ENCODE data around the gene PRSS27. TPM values are rescaled to one million over a fixed set of nuclear protein-coding genes. Genes with fewer than 3 reads are reported as not detected.
A peak's percentile ranks its signal among the peaks of the same experiment; 100 is the strongest.

The PRSS27 gene
- total RNA-seq, 2 experiments from 2014 or later = 1.6 to 2.4 TPM

- no peak overlapping the region for H3K4me3 Mint-ChIP-seq
- H3K27me3 Mint-ChIP-seq = no peaks in the 10 kb centered on the region
- no peaks in the 10 kb centered on the region for H3K9me3 Mint-ChIP-seq
- POLR2A ChIA-PET = interaction anchor here (2.6 kb wide), 1 partner anchor 9 kb away, joined by 11 read pairs; no protein-coding TSS in a partner anchor
- H3K36me3 Mint-ChIP-seq = peaks cover 98% of the 10 kb centered on the region
- intact Hi-C loops (cut with micrococcal nuclease) = no loop called here
- CTCF ChIA-PET = interaction anchor here (0.5 kb wide), 1 partner anchor 29 kb away, joined by 3 read pairs; no protein-coding TSS in a partner anchor
- no peak for DNase-seq
- no peak overlapping the region for H3K27ac Mint-ChIP-seq
- H3K4me1 Mint-ChIP-seq (ENCODE audit: low read depth) = peaks cover 20% of the 10 kb centered on the region
Measured at GRCh38 chr16:2761886-2762583, 42.0 kb upstream of the PRSS27 start.

- Mint-ChIP-seq H3K4me1 (ENCODE audit: low read depth) (peaks cover 24% of the 10 kb centered on the region), H3K36me3 (peaks cover 98% of the 10 kb centered on the region), H3K4me3 (no peak overlapping the region), H3K27me3 (no peaks in the 10 kb centered on the region), H3K27ac (no peak overlapping the region), H3K9me3 (no peaks in the 10 kb centered on the region)
- ChIA-PET CTCF (no interaction called here), POLR2A (no interaction called here)
- intact Hi-C loops (cut with micrococcal nuclease) = no loop called here
- no peak for DNase-seq
Measured at GRCh38 chr16:2761472-2761871, 41.4 kb upstream of the PRSS27 start.

GRCh38 chr16:2757344-2757743 lies 37.3 kb upstream of the PRSS27 start:
- Mint-ChIP-seq H3K27ac (peak overlapping the region; percentile 10), H3K4me1 (ENCODE audit: low read depth) (peaks cover 48% of the 10 kb centered on the region), H3K9me3 (no peaks in the 10 kb centered on the region), H3K36me3 (peaks cover 89% of the 10 kb centered on the region), H3K27me3 (no peaks in the 10 kb centered on the region), H3K4me3 (no peak overlapping the region)
- intact Hi-C loops (cut with micrococcal nuclease) = no loop called here
- DNase-seq = no peak
- ChIA-PET CTCF (interaction anchor here (1.0 to 1.5 kb wide), 2 partner anchors 15 to 110 kb away, joined by 3 to 4 read pairs; no protein-coding TSS in a partner anchor), POLR2A (no interaction called here)

GRCh38 chr16:2756288-2757015 lies 36.4 kb upstream of the PRSS27 start:
- Mint-ChIP-seq H3K27me3 (no peaks in the 10 kb centered on the region), H3K9me3 (no peaks in the 10 kb centered on the region), H3K36me3 (peaks cover 81% of the 10 kb centered on the region), H3K4me1 (ENCODE audit: low read depth) (peaks cover 51% of the 10 kb centered on the region), H3K4me3 (no peak overlapping the region), H3K27ac (no peak overlapping the region)
- CTCF ChIA-PET = interaction anchor here (1.0 to 1.5 kb wide), 2 partner anchors 15 to 111 kb away, joined by 3 to 4 read pairs; no protein-coding TSS in a partner anchor
- no peak for DNase-seq
- POLR2A ChIA-PET = no interaction called here
- intact Hi-C loops (cut with micrococcal nuclease) = no loop called here

GRCh38 chr16:2755158-2755557 lies 35.1 kb upstream of the PRSS27 start:
- Mint-ChIP-seq H3K36me3 (peaks cover 74% of the 10 kb centered on the region), H3K27ac (peak overlapping the region; percentile 86), H3K27me3 (no peaks in the 10 kb centered on the region), H3K9me3 (no peaks in the 10 kb centered on the region), H3K4me1 (ENCODE audit: low read depth) (peaks cover 57% of the 10 kb centered on the region), H3K4me3 (peak overlapping the region; percentile 96)
- ChIA-PET CTCF (no interaction called here), POLR2A (no interaction called here)
- intact Hi-C loops (cut with micrococcal nuclease) = no loop called here
- no peak for DNase-seq

GRCh38 chr16:2753733-2754020 lies 33.7 kb upstream of the PRSS27 start:
- Mint-ChIP-seq H3K27ac (peak overlapping the region; percentile 86), H3K4me3 (peak overlapping the region; percentile 96), H3K9me3 (no peaks in the 10 kb centered on the region), H3K4me1 (ENCODE audit: low read depth) (peaks cover 51% of the 10 kb centered on the region), H3K27me3 (no peaks in the 10 kb centered on the region), H3K36me3 (peaks cover 60% of the 10 kb centered on the region)
- ChIA-PET POLR2A (interaction anchor here (0.7 to 2.5 kb wide), 7 partner anchors 10 to 151 kb away, joined by 3 to 19 read pairs (median 4); partner anchors contain the start of gene ELOB), CTCF (interaction anchor here (0.9 to 1.6 kb wide), 2 partner anchors 86 to 114 kb away, joined by 3 to 5 read pairs; no protein-coding TSS in a partner anchor)
- intact Hi-C loops (cut with micrococcal nuclease) = loop anchor here (2.0 kb wide), 1 partner anchor 115 kb away; no protein-coding TSS in a partner anchor
- no peak for DNase-seq

GRCh38 chr16:2752850-2753732 lies 33.1 kb upstream of the PRSS27 start:
- Mint-ChIP-seq H3K4me3 (peak overlapping the region; percentile 96), H3K9me3 (no peaks in the 10 kb centered on the region), H3K36me3 (peaks cover 55% of the 10 kb centered on the region), H3K4me1 (ENCODE audit: low read depth) (peaks cover 48% of the 10 kb centered on the region), H3K27me3 (no peaks in the 10 kb centered on the region), H3K27ac (peak overlapping the region; percentile 99)
- CTCF ChIA-PET = interaction anchor here (0.9 to 1.6 kb wide), 3 partner anchors 12 to 115 kb away, joined by 3 to 5 read pairs (median 3); no protein-coding TSS in a partner anchor
- peak; percentile 82 for DNase-seq
- POLR2A ChIA-PET = interaction anchor here (0.6 to 2.5 kb wide), 10 partner anchors 10 to 1440 kb away, joined by 3 to 19 read pairs (median 4); partner anchors contain the start of gene ELOB
- intact Hi-C loops (cut with micrococcal nuclease) = loop anchor here (1.0 to 2.0 kb wide), 3 partner anchors 24 to 116 kb away; partner anchors contain the start of gene ELOB

GRCh38 chr16:2752035-2752849 lies 32.2 kb upstream of the PRSS27 start, which contains the start of gene SRRM2:
TSS of gene SRRM2 (plus strand) at chr16:2752638. CDS start at chr16:2756365, 3,727 bp downstream.
- DNase-seq = peak; percentile 97
- Mint-ChIP-seq H3K36me3 (peaks cover 47% of the 10 kb centered on the region), H3K27ac (peak within 1 kb of the TSS; percentile 99), H3K4me3 (peak within 1 kb of the TSS; percentile 96), H3K4me1 (ENCODE audit: low read depth) (peaks cover 45% of the 10 kb centered on the region), H3K27me3 (no peaks in the 10 kb centered on the region), H3K9me3 (no peaks in the 10 kb centered on the region)
- intact Hi-C loops (cut with micrococcal nuclease) = loop anchor here (1.0 to 2.0 kb wide), 3 partner anchors 25 to 117 kb away; partner anchors contain the start of gene ELOB
- ChIA-PET POLR2A (interaction anchor here (0.6 to 2.5 kb wide), 8 partner anchors 9 to 1441 kb away, joined by 3 to 19 read pairs (median 5); partner anchors contain the start of gene ELOB), CTCF (interaction anchor here (1.0 kb wide), 1 partner anchor 13 kb away, joined by 3 read pairs; no protein-coding TSS in a partner anchor)

- peak overlapping the region; percentile 99 for H3K27ac Mint-ChIP-seq
- peak overlapping the region; percentile 96 for H3K4me3 Mint-ChIP-seq
- POLR2A ChIA-PET = interaction anchor here (1.0 to 1.2 kb wide), 2 partner anchors 9 to 26 kb away, joined by 3 to 5 read pairs; no protein-coding TSS in a partner anchor
- no peaks in the 10 kb centered on the region for H3K27me3 Mint-ChIP-seq
- peaks cover 42% of the 10 kb centered on the region for H3K4me1 Mint-ChIP-seq (ENCODE audit: low read depth)
- H3K9me3 Mint-ChIP-seq = no peaks in the 10 kb centered on the region
- CTCF ChIA-PET = no interaction called here
- intact Hi-C loops (cut with micrococcal nuclease) = loop anchor here (1.0 to 2.0 kb wide), 3 partner anchors 26 to 117 kb away; partner anchors contain the start of gene ELOB
- peaks cover 41% of the 10 kb centered on the region for H3K36me3 Mint-ChIP-seq
- no peak for DNase-seq
Measured at GRCh38 chr16:2751577-2752034, 31.6 kb upstream of the PRSS27 start.

- Mint-ChIP-seq H3K4me1 (ENCODE audit: low read depth) (peaks cover 27% of the 10 kb centered on the region), H3K27ac (no peak overlapping the region), H3K9me3 (no peaks in the 10 kb centered on the region), H3K36me3 (peaks cover 27% of the 10 kb centered on the region), H3K27me3 (no peaks in the 10 kb centered on the region), H3K4me3 (no peak overlapping the region)
- intact Hi-C loops (cut with micrococcal nuclease) = no loop called here
- ChIA-PET CTCF (no interaction called here), POLR2A (no interaction called here)
- no peak for DNase-seq
Measured at GRCh38 chr16:2749936-2750335, 29.9 kb upstream of the PRSS27 start.

- Mint-ChIP-seq H3K4me1 (ENCODE audit: low read depth) (peaks cover 23% of the 10 kb centered on the region), H3K36me3 (peaks cover 22% of the 10 kb centered on the region), H3K4me3 (no peak overlapping the region), H3K27me3 (no peaks in the 10 kb centered on the region), H3K27ac (no peak overlapping the region), H3K9me3 (no peaks in the 10 kb centered on the region)
- intact Hi-C loops (cut with micrococcal nuclease) = no loop called here
- ChIA-PET CTCF (no interaction called here), POLR2A (no interaction called here)
- no peak for DNase-seq
Measured at GRCh38 chr16:2749476-2749875, 29.5 kb upstream of the PRSS27 start.

Measured in activated CD4-positive, alpha-beta memory T cell treated with anti-CD3 and anti-CD28 coated beads for 36 hours (primary cell).